GM11168 (cell line): ENCODE measurements around the gene CKM.

Experiments
- in situ Hi-C: fragments of 300-500 bp; cut with MboI; formaldehyde crosslinking; loops from one replicate; pipeline ENCODE4 v1.12.0; 2022; ENCODE audit warnings: low sequenced_read_pairs; ENCODE audit not compliant: unreplicated experiment

CKM gene

DNA sequence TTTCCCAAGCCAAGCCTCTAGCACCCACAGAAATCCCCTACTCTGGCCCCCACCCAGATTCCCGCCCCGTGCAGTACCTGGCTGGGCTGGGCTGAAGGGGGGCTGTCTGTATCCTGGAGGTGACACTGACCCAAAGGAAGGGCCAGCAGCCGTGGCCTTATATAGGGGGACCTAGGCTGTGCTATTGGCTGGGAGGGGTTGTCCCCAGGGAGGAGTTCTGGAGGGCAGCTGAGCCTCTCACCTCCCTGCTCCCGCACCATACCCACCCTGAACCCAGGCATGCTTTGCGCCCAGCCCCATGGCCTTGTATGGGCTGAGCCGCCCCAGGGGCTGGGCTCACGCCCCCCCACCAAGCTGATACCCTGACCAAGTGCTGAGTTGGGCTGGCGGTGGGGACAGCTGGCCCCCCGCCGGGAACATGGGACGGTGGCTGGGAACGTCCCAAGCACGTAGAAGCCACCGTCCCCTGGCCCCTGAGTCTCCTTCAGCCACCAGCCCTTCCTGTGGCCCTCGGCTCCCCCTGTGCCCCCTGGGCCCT is at the start of gene CKM:
Gene CKM, minus strand, starts transcription at position 132 of the 538 bp plus-strand sequence. CDS start 3,162 bp downstream, outside the sequence.
- in situ Hi-C loops = no loop called here

DNA sequence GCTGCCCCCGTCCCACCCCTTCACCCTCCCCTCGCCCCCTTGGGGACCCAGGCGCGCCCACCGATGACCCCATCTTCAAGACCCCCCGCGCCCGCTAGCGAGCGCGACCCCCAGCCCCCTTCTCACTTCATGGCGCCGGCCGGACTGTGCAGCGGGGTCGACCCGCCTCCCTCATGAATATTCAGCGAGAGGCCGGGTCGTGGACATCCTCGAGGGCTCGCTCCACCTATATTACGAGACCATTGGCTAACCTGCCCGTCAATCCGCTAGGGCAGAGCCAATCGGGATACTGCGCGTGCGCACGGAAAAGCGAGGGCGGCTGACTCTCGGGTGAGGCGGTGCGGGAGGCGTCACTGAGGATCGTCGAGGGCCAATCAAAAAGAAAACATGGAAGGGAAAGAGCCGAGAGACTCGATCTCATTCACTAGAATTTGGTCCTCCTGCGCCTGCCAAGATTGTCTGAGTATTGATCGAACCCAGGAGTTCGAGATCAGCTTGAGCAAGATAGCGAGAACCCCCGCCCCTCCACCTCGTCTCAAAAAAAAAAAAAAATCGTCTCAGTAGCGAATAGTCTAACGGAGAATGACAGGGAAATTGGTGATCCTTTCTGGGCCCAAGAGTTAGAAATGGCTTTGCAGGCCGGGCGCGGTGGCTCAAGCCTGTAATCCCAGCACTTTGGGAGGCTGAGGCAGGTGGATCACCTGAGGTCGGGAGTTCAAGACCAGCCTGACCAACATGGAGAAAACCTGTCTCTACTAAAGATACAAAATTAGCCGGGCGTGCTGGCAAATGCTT is 47.9 kb upstream of the CKM start, which contains the start of gene ERCC2:
Gene ERCC2, minus strand, starts transcription at position 164 of the 795 bp plus-strand sequence. Its CDS starts 33 bp downstream, at position 131.
- in situ Hi-C loops = no loop called here

DNA sequence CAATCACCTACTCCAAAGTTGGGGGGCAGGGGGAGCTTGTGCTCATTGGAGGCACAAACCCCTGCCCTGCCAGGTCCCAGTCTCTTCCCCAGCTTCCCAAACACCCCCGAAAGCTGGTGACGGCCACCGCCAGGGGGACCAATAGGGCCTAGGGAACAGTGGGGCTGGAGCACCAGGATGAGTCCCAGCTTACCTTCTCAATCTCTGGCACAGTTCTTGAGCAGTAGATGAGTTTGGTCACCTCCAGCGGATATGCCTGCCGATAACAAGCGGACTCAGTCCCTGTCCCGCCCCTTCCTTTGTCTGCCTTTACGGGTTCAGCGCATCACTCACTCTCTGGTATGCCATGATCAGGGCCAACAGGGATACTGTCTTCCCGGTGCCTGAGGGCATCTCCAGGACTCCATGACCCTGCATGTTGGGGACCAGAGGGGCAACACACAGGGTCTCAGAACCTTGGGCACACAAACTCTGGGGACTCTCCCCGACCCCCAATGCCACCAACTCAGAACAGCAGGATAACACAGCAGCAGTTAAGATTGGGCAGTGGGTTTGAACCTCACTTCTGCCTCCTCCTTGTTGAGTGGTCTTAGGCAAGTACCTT is 46.2 kb upstream of the CKM start:
- in situ Hi-C loops = no loop called here

DNA sequence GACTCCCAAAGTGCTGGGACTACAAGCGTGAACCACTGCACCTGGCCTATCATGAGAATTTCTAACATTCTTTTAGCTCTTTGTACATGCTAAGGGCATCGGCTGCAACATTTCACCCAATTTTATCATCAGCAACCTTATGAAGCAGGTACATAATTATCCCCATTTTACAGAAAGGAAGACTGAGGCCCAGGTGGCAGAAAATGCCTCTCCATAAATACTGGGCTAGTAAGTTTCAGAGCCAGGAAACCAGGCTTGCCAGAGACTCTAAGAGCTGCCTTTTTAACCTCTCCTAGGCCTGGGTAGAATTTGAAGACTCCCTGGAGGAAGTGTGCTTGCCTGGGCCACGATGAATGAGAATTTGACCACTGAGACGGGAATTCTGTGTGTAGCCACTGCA is 45.5 kb upstream of the CKM start:
- in situ Hi-C loops = no loop called here

DNA sequence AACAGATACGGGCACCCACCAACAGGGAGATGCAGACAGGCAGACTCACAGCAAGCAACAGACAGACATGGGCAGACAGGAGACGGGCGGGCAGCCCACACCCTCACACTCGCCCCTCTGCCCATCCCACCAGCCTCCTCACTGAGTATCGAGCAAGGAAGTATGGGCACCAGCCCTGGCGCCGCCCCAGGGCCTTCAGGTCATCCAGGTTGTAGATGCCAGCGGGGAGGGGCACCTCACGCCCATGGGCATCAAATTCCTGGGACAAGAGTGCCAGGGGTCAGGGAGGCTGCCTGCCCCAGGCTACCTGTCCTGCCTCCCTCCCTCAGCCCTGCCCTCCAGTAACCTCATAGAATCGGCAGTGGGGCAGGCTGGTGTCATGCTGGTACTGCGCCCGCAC is 42.0 kb upstream of the CKM start:
- in situ Hi-C loops = no loop called here

DNA sequence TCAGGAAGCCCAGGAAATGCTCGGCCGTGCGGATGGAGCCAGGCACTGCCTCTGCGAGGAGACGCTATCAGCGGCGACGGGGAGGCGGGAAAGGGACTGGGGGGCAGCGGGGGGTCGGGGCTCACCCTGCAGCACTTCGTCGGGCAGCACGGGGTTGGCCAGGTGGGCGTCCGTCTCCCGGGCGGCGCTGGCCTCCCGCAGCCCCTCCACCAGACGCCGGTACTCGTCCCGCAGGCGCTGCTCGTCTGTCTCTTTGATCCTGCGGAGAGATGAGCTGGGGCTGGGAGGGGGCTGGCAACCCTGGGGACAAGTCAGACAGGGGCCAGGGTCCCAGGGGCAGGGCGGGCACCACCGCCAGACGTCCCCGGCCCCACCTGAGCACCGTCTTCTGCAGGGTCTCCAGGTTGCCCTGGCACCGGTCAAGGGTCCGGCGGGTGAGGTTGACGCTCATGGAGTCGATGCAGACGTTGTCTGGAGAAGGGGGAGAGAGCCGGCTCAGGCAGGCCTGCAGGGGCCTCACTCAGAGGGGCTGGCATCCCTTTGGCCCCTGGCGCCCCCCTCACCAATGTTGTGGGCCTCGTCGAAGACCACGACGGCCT is 41.3 kb upstream of the CKM start:
- in situ Hi-C loops = no loop called here

DNA sequence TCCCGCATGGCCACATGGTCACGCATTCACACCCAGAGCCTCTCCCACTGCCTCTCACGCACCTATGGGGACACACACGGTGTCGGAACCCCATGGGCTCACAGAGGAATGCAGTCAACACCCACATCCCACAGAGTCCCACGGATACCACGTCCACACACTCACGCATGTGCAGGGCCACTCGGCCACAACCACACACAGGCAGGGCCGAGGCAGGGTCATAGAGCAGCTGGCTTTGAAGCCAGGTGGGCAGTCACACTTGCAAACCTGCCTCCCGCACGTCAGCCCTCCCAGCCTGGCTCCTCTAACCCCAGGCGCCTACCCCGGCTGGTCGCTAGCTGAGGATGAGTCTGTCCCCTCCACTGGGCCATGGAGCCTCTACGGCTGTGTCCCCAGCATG is 39.6 kb upstream of the CKM start:
- in situ Hi-C loops = no loop called here

DNA sequence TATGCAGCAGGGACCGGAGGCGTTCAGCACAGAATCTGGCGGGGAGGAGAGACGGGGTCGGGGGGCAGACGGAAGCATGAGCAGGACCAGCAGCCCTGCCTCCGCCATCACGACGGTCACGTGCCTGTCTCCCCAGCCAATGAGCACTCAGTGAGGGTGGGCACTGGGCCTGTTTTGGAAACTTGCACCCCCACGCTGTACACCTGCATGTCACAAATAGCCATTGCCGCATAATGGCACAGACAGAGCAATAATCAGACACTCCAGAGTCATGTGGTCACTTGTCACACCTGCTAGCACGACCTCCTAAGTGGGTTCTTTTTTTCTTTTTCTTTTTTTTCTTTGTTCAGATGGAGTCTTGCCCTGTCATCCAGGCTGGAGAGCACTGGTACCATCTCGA is 38.9 kb upstream of the CKM start:
- in situ Hi-C loops = no loop called here

DNA sequence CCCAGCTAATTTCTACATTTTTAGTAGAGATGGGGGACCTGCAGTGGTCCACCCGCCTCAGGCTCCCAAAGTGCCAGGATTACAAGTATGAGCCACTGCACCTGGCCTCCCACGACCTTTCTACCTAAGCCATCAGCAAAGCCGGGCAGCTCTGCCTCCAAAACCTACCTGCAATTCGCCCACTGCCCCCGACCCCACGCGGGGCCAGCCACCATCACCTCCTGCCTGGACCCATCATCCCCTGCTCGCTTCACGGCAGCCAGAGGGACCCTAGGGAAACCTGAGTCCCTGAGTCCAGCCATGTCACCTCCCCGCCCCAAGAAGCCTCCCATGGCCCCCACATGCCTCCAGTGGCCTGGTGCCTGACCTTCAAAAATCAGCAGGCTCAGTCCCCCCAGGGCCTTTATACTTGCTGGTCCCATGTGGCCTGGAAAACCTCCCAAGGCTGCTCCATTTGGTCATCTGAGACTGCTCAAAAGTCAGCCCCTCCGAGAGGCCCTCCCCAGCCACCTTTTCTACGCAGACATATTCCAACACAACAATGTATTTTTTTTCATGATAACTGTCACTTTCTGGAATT is 35.6 kb upstream of the CKM start:
- in situ Hi-C loops = no loop called here

DNA sequence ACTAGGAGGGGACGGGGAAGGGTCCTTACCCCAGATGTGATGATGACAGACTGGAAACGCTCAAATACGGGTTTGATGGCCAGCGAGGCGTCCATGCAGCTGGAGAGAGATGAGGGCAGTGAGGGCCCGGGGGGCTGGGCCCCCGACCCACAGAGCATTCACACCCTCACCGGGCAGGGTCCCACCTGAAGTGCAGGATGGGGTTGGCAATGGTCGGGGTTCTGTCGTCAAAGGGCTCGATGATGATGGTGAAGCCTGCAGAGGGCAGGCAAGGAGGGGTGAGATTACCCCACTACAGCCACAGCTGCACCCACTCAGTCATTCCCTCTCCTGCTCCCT is 34.7 kb upstream of the CKM start:
- in situ Hi-C loops = no loop called here

DNA sequence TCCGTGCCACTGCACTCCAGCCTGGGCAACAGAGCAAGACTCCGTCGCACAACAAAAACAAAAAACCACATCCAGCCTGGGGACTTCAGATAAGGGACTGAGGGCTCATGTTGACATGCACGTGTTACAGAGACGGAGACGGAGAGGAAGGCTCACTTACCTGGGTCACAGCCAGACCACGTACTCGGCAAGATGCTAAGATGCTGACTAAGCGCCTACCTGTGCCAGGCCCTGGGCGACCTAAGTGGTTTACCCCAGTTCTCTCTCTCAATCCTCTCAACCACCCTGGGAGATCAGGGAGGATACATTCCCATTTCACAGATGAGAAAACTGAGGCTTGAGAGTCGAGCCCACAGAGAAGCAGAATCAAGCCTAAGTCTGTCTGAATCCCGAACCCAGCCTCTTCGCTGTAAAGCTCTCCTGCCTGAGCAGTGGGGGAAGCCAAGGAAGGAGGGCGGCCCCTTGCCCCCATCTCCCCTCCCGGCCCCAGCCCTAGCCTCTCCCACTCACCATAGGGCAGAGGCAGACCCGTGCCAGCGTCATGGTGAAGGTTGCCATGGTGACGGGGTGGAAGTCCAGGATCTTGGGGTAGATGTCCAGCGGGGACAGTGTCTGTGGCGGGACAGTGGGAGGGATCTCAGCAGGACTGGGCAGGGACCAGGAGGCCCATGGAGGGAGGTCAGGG is 34.2 kb upstream of the CKM start:
- in situ Hi-C loops = no loop called here

DNA sequence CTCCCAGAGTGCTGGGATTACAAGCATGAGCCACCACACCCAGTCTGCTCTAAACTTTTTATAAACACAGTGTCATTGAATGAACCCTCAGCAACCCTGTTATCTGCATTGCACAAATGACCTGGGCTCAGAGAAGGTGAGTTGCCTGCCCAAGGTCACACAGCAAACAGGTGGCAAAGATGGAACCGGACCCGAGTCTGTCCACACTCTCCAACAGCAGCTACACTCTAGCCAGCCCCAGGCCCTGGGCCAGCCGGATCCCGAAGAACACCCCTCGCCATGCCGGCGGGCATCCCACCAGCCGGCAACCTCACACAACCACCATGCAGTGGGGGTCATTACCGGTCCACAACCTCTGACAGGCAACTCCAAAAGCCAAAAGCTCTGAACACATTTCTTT is 33.2 kb upstream of the CKM start:
- in situ Hi-C loops = no loop called here

DNA sequence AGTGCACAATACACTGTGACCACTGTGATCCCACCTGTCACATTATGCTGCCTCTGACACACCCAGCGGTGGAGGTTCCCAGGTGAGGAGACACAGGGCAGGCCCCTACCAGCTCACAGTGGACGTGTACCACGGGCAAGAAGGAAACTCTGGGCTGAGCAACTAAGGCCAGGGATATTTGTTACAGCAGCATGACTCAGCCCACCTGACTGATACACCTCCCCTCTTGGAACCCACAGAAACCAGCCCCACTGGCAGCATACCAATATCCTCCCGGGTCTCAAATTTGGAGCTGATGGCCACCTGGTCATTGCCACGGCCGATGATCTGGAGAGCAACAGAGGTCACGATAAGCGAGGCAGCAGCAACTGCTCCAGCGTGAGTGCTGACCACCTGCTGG is 32.7 kb upstream of the CKM start:
- in situ Hi-C loops = no loop called here

DNA sequence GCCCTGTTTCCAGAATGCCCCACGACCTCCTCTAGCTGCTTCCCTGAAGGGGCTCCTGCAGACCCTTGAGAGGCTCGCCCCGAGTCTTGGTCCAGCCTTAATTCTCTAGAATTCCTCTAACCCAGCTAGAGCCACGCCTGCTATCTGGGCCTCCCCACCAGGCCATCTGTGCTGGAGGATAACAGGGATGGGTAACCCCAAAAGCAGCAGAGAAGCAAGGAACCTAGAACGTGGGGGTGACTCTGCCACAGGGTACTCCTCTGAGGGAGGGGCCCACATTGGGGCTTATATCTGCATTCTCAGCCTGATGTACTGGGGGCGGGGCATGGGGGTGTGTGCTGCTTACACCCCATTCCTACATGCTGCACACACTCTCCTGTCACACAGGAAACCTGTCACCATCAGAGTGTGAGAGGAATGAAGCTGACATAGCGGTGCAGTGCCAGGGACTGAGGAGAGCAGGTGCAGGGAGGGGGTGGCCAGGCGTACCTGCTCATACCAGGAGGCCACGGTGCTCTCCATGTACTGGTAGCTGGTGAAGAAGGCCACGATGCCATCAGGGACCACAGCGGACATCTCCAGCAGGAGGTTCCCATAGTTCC is 31.7 kb upstream of the CKM start:
- in situ Hi-C loops = no loop called here

DNA sequence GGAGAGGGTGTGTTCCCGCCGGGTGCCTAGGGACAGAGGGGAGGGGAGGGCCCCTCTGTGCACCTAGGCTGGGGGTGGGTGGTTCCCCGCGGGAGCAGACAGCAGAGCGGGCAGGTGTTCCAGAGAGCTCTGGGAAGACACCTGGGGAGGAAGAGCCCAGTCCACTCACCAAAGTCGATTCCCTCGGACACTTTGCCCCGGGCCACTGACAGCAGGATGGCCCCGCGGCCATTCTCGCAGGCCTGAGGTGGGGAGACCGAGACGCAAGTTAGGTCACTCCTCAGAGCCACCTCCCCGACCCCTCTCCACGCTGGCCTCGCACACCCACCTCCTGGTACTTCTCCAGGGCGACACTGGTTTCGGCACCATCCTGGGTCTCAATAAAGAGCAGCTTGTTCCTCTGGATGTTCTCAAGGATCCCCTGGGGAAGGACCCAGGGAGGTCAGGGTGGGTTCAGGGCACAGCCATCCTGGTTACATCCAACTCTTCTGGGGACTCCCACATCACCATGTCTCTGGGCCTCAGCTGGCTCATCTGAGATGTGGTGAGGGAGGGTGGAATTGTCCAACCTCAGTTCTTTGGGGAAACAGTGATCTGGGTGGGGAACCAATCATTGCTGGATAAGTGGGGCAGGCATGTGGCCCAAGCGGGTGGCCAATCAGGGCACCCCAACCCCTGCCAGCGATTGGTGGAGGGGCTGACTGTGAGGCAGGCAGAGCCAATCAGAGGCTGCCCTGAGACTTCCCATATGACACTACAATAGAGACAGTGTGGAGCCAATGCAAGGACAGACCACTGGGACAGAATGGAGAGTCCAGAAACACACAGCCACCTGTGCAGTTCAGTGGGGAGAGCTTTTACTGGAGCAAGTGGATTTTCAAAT is 30.5 kb upstream of the CKM start:
- in situ Hi-C loops = no loop called here

DNA sequence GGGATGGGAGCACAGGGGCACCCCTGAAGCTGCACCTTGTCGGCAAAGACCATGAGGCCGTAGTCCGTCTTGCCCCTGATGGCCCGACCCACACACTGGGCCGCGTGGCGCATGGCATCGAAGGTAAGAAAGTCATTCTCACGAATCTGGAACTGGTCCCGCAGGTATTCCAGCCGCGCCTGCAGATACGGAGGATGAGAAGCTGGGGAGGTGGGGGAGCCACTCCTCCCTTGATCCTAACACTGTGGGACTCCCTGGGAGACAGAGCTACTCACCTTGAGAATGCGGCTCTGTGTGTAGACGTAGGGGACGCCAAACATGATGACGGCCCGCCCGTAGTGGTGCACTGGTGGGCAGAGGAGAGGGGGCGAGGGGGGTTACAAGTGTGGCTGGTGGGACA is 29.8 kb upstream of the CKM start:
- in situ Hi-C loops = no loop called here

DNA sequence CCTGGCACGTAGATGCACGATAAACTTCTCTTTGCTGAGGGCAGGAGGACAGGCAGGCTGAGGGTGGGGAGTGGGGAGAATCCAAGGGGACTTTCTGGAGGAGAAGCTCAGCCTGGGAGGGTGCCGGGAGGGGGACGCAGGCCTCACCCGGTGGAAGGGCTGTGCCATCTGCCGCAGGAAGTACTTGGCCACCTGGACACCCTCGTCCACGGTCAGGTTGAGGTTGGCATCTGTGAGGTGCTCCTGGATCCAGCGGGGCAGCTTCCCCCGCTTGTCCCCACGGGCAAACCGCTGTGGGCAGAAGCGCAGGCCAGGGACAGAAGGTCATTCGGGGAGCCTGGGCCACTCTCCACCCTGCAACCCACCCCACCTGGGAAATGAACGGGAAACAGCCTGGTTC is 29.4 kb upstream of the CKM start:
- in situ Hi-C loops = no loop called here

DNA sequence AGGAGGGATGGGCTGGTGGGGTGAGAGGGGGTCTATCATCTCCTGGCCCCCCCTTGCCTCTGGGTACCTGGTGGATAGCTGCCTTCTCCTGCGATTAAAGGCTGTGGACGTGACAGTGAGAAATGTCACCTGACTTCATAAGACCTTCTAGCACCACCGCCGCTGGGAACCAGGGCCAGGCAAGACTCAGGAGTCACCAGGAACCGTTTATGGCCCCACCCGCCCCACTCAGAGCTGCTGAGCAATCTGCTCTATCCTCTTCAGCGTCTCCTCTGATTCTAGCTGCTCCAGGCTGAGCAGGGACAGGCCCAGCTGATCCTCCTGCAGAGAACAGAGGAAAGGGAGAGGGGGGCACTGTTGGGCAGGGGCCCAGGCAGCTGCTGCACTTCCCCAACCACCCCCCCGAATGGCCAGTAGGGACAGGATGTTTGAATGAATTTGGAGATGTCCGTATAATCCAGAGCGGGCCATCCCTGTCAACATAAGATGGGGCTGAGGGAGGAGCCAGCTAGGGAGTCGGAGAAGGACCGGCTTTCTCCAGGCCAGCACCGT is 28.8 kb upstream of the CKM start:
- in situ Hi-C loops = no loop called here
